Measurements from ENCODE around the gene PDPR. TPM values are rescaled to one million over a fixed set of nuclear protein-coding genes. Genes with fewer than 3 reads are reported as not detected.
A peak's percentile ranks its signal among the peaks of the same experiment; 100 is the strongest.
"Not testable (repeated sequence)": the region's sequence is repeated elsewhere in the genome, so short reads cannot be mapped to it uniquely, and the experiment has no call there.

PDPR gene
- total and polyA plus RNA-seq, 2 experiments from 2014 or later = 8.3 to 38.2 TPM

DNA sequence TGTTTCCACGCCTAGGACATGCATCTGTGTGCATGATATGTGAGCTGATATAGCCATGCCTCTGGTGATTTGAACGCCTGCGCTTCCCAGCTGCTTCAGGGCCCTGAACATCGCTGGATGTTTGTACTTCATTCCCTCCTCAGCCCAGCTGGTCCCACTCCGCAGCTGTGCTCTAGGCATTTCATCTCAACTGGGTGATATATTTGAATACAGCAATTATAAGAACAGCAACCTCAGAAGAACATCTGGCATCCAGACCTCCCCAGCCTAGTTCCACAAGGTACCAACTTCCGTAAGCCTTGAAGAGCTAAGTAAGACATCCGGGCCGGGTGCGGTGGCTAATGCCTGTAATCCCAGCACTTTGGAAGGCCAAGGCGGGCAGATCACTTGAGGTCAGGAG lies 52.6 kb downstream of the PDPR start:
- H3K27ac Mint-ChIP-seq; H3K79me2 ChIP-seq (replicated peaks; ENCODE audit: insufficient read depth); ATAC-seq; H3K27ac ChIP-seq (ENCODE audit: low read depth); H3K4me3 Mint-ChIP-seq; H3K9me2 ChIP-seq (ENCODE audit: insufficient read depth); H3K27me3 Mint-ChIP-seq (ENCODE audit: insufficient read depth, low read depth, poor library complexity); H3K4me1 ChIP-seq (ENCODE audit: insufficient read depth); H4K20me1 ChIP-seq (replicated peaks; ENCODE audit: insufficient read depth); H3K9me3 Mint-ChIP-seq; DNase-seq (ENCODE audit: low spot score); H3K36me3 Mint-ChIP-seq (ENCODE audit: low read depth); H3F3A ChIP-seq (replicated peaks; ENCODE audit: low read depth); H2AFZ ChIP-seq; H3K4me2 ChIP-seq; H3K4me1 Mint-ChIP-seq; H3K27me3 ChIP-seq (ENCODE audit: insufficient read depth); H3K4me3 ChIP-seq; H3K36me3 ChIP-seq (ENCODE audit: insufficient read depth): not testable (repeated sequence)

DNA sequence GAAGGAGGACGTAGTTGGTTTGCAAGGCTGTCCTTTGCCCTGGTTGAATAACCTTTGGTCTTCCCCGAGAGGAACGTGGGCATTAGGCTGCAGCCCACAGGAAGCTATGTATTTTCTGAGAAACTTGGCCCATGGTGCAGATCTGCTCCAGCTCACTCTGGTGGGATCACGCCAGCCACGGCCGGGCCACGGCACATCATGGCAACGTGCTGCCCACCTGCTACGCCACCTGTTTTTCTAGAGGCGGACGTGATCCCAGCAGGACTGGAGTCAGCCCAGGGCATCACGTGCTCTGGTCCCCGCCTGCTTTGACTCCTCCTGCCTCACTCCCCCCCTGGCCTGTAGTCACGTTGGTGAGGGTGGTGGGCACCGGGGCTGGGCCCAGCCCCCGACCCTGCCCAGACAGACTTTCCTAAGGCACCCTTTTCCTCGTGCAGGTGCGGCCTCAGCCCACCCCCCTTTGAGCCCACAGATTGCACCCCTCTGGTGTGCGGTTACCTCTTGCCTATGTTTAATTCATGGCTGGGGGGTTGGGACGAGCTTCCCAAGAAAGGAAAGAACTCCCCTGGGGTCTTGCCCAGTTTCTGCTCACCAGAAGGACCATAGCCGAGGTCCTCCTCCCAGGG lies 59.2 kb downstream of the PDPR start, which contains the start of gene CLEC18C:
Gene CLEC18C, plus strand, starts transcription at position 576 of the 626 bp plus-strand sequence. CDS start 492 bp downstream, outside the sequence.
- not testable (repeated sequence) for ATAC-seq; H3K4me1 ChIP-seq (ENCODE audit: insufficient read depth); H3K4me2 ChIP-seq; H2AFZ ChIP-seq; H3F3A ChIP-seq (replicated peaks; ENCODE audit: low read depth); H3K4me3 Mint-ChIP-seq; H3K36me3 ChIP-seq (ENCODE audit: insufficient read depth); H3K9me2 ChIP-seq (ENCODE audit: insufficient read depth); H3K9me3 Mint-ChIP-seq; H4K20me1 ChIP-seq (replicated peaks; ENCODE audit: insufficient read depth); H3K36me3 Mint-ChIP-seq (ENCODE audit: low read depth); H3K27me3 Mint-ChIP-seq (ENCODE audit: insufficient read depth, low read depth, poor library complexity); H3K27ac Mint-ChIP-seq; H3K79me2 ChIP-seq (replicated peaks; ENCODE audit: insufficient read depth); H3K4me1 Mint-ChIP-seq; H3K27me3 ChIP-seq (ENCODE audit: insufficient read depth); H3K4me3 ChIP-seq; H3K27ac ChIP-seq (ENCODE audit: low read depth); DNase-seq (ENCODE audit: low spot score)

DNA sequence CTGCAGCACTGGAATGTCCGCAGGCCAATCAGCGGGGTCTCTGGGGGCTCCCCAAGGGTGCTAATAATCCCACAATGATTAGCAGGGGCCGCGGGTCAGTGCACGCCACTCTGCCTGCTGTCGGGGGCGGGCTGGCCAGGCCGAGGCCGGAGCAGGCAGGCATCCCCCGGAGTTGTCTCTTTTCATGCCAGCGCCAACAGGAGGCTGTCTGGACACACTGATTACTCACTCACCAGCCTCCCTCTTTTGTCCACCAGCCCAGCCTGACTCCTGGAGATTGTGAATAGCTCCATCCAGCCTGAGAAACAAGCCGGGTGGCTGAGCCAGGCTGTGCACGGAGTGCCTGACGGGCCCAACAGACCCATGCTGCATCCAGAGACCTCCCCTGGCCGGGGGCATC lies 59.8 kb downstream of the PDPR start:
- H3K36me3 Mint-ChIP-seq (ENCODE audit: low read depth); H3K4me2 ChIP-seq; H3K27ac ChIP-seq (ENCODE audit: low read depth); H3F3A ChIP-seq (replicated peaks; ENCODE audit: low read depth); H3K79me2 ChIP-seq (replicated peaks; ENCODE audit: insufficient read depth); H3K4me3 Mint-ChIP-seq; H4K20me1 ChIP-seq (replicated peaks; ENCODE audit: insufficient read depth); H3K4me1 Mint-ChIP-seq; H2AFZ ChIP-seq; H3K9me3 Mint-ChIP-seq; H3K27me3 Mint-ChIP-seq (ENCODE audit: insufficient read depth, low read depth, poor library complexity); DNase-seq (ENCODE audit: low spot score); H3K27ac Mint-ChIP-seq; H3K27me3 ChIP-seq (ENCODE audit: insufficient read depth); H3K9me2 ChIP-seq (ENCODE audit: insufficient read depth); H3K36me3 ChIP-seq (ENCODE audit: insufficient read depth); H3K4me3 ChIP-seq; H3K4me1 ChIP-seq (ENCODE audit: insufficient read depth): not testable (repeated sequence)
- ATAC-seq = peak; percentile 10

- H3K4me3 ChIP-seq; H3K4me3 Mint-ChIP-seq; H3K36me3 ChIP-seq (ENCODE audit: insufficient read depth); H3K27me3 Mint-ChIP-seq (ENCODE audit: insufficient read depth, low read depth, poor library complexity); H3K4me1 ChIP-seq (ENCODE audit: insufficient read depth); H3K27ac Mint-ChIP-seq; H3K27me3 ChIP-seq (ENCODE audit: insufficient read depth); H3F3A ChIP-seq (replicated peaks; ENCODE audit: low read depth); DNase-seq (ENCODE audit: low spot score); H3K36me3 Mint-ChIP-seq (ENCODE audit: low read depth); H3K4me2 ChIP-seq; H3K9me2 ChIP-seq (ENCODE audit: insufficient read depth); H4K20me1 ChIP-seq (replicated peaks; ENCODE audit: insufficient read depth); H3K4me1 Mint-ChIP-seq; H3K27ac ChIP-seq (ENCODE audit: low read depth); H3K9me3 Mint-ChIP-seq; H2AFZ ChIP-seq; H3K79me2 ChIP-seq (replicated peaks; ENCODE audit: insufficient read depth): not testable (repeated sequence)
- ATAC-seq = peak; percentile 61
Observed at GRCh38 chr16:70174387-70174932, 60.3 kb downstream of the PDPR start.

GRCh38 chr16:70187858-70188607 lies 73.9 kb downstream of the PDPR start:
- ATAC-seq = peak; percentile 91
- H3K79me2 ChIP-seq (replicated peaks; ENCODE audit: insufficient read depth); H3K27me3 Mint-ChIP-seq (ENCODE audit: insufficient read depth, low read depth, poor library complexity); H3K9me2 ChIP-seq (ENCODE audit: insufficient read depth); H4K20me1 ChIP-seq (replicated peaks; ENCODE audit: insufficient read depth); DNase-seq (ENCODE audit: low spot score); H3K36me3 Mint-ChIP-seq (ENCODE audit: low read depth); H3K4me1 ChIP-seq (ENCODE audit: insufficient read depth); H2AFZ ChIP-seq; H3K27ac Mint-ChIP-seq; H3K4me1 Mint-ChIP-seq; H3K9me3 Mint-ChIP-seq; H3K27me3 ChIP-seq (ENCODE audit: insufficient read depth); H3K36me3 ChIP-seq (ENCODE audit: insufficient read depth); H3K27ac ChIP-seq (ENCODE audit: low read depth); H3F3A ChIP-seq (replicated peaks; ENCODE audit: low read depth): not testable (repeated sequence)
- Histone ChIP-seq H3K4me3 (peak overlapping the region; percentile 49; the same call in 1 of the 2 replicates), H3K4me2 (peak overlapping the region; percentile 60; the same call in 1 of the 2 replicates)
- H3K4me3 Mint-ChIP-seq = peak overlapping the region; percentile 60; the same call in 2 of the 3 replicates

- not testable (repeated sequence) for H3K79me2 ChIP-seq (replicated peaks; ENCODE audit: insufficient read depth); H3K27me3 Mint-ChIP-seq (ENCODE audit: insufficient read depth, low read depth, poor library complexity); H3K9me2 ChIP-seq (ENCODE audit: insufficient read depth); H3K9me3 Mint-ChIP-seq; H2AFZ ChIP-seq; DNase-seq (ENCODE audit: low spot score); H3K4me1 ChIP-seq (ENCODE audit: insufficient read depth); H4K20me1 ChIP-seq (replicated peaks; ENCODE audit: insufficient read depth); H3K27me3 ChIP-seq (ENCODE audit: insufficient read depth); H3K4me3 Mint-ChIP-seq; H3K27ac ChIP-seq (ENCODE audit: low read depth); H3K27ac Mint-ChIP-seq; H3K4me1 Mint-ChIP-seq; H3K36me3 ChIP-seq (ENCODE audit: insufficient read depth); H3K36me3 Mint-ChIP-seq (ENCODE audit: low read depth); H3F3A ChIP-seq (replicated peaks; ENCODE audit: low read depth)
- peak overlapping the region; percentile 60; the same call in 1 of the 2 replicates for H3K4me2 ChIP-seq
- ATAC-seq = peak; percentile 74
- H3K4me3 ChIP-seq = peak overlapping the region; percentile 49; the same call in 1 of the 2 replicates
Observed at GRCh38 chr16:70188608-70188915, 74.4 kb downstream of the PDPR start.
